AG09309 (cell line): ENCODE measurements around the gene TMTC1.
A peak's percentile ranks its signal among the peaks of the same experiment; 100 is the strongest.

Experiments
- DNase-seq: peaks from one replicate; pipeline ENCODE4 v3.0.0-alpha.2; 2010; ENCODE audit warnings: low read depth
- H3K4me3 ChIP-seq: 2 replicates; pipeline ENCODE4 v1.5.1; 2011; ENCODE audit warnings: mild to moderate bottlenecking, low read depth, low read length, moderate library complexity; ENCODE audit not compliant: control insufficient read depth
- CTCF ChIP-seq: IDR thresholded peaks from 2 replicates; pipeline ENCODE4 v1.5.1; 2011; ENCODE audit warnings: mild to moderate bottlenecking, low read depth, low read length, inconsistent platforms; ENCODE audit not compliant: insufficient read depth, control insufficient read depth; ENCODE audit errors: missing control alignments

Gene TMTC1

GRCh38 chr12:29807129-29807528, 23.4 kb upstream of the TMTC1 start:
- no peak for DNase-seq
- H3K4me3 ChIP-seq = no peak overlapping the region
- TF ChIP-seq CTCF = no peak

GRCh38 chr12:29804019-29804418, 20.3 kb upstream of the TMTC1 start:
- no peak overlapping the region for H3K4me3 ChIP-seq
- TF ChIP-seq CTCF = no peak
- no peak for DNase-seq

- no peak overlapping the region for H3K4me3 ChIP-seq
- DNase-seq = no peak
- no peak for TF ChIP-seq CTCF
Observed at GRCh38 chr12:29799591-29799990, 15.8 kb upstream of the TMTC1 start.

GRCh38 chr12:29797565-29798355, 14.0 kb upstream of the TMTC1 start:
- H3K4me3 ChIP-seq = no peak overlapping the region
- no peak for DNase-seq
- TF ChIP-seq CTCF = no peak

- peak; percentile 70 for DNase-seq
- no peak for TF ChIP-seq CTCF
- no peak overlapping the region for H3K4me3 ChIP-seq
Observed at GRCh38 chr12:29796823-29797263, 13.1 kb upstream of the TMTC1 start.

GRCh38 chr12:29795715-29796114, 12.0 kb upstream of the TMTC1 start:
- no peak overlapping the region for H3K4me3 ChIP-seq
- no peak for TF ChIP-seq CTCF
- DNase-seq = no peak
